A549 (cell line): ENCODE data around the gene ATP5PD. TPM values are rescaled to one million over a fixed set of nuclear protein-coding genes. Genes with fewer than 3 reads are reported as not detected.

Experiments used
- ATAC-seq, 2 experiments: fragments of 200-7000 bp in 1 of 2; fragments of >200 bp in 1 of 2; cut with Nextera tagmentation in 1 of 2; cut with Tn5 transposase in 1 of 2; 3 replicates each; pipeline versions ENCODE4 v1.8.0 to v1.9.1; 2018 to 2020; ENCODE audit warnings: mild to moderate bottlenecking in 1 of 2, moderate library complexity in 1 of 2
- CTCF ChIA-PET: fragments of 300-600 bp; sonication (Branson Sonifier 250); formaldehyde crosslinking; extraction: SDS; loops from one replicate; lab custom pipeline; 2021; ENCODE audit warnings: antibody characterized with exemption, inconsistent platforms; lab: Yijun Ruan, JAX
- POLR2A ChIA-PET: fragments of 350-600 bp; formaldehyde crosslinking; extraction: SDS; loops from one replicate; lab custom pipeline; 2021; ENCODE audit warnings: antibody characterized with exemption, inconsistent platforms; lab: Yijun Ruan, JAX
- DNase-seq, 2 experiments: peaks; one replicate each; pipeline versions ENCODE4 v3.0.0 to v3.0.0-alpha.2; 2011 to 2016; ENCODE audit warnings: low read depth in 1 of 2, low spot score in 1 of 2
- FAIRE-seq: peaks from 2 replicates; lab custom pipeline; 2011; peaks lifted over from hg19 to GRCh38; lab: Jason Lieb, UNC
- H3K27ac ChIP-seq, 2 experiments: fragments of >200 bp; sonication (Bioruptor Twin); formaldehyde crosslinking; 3 replicates each; pipeline ENCODE4 v1.5.1; 2016 to 2017
- H3K4me1 ChIP-seq: fragments of >200 bp; sonication (Bioruptor Twin); formaldehyde crosslinking; 3 replicates; pipeline ENCODE4 v1.6.1; 2016
- H3K4me2 ChIP-seq: fragments of >200 bp; sonication (Bioruptor Twin); formaldehyde crosslinking; 3 replicates; pipeline ENCODE4 v1.6.1; 2016
- H3K4me3 ChIP-seq: fragments of >200 bp; sonication (Bioruptor Twin); formaldehyde crosslinking; 3 replicates; pipeline ENCODE4 v1.5.1; 2016
- H3K9me3 ChIP-seq: fragments of >200 bp; sonication (Bioruptor Twin); formaldehyde crosslinking; 3 replicates; pipeline ENCODE4 v1.6.1; 2016
- EHMT2 ChIP-seq: fragments of 200-600 bp; sonication (generic); IDR thresholded peaks from 2 replicates; pipeline ENCODE4 v1.6.1; 2016; ENCODE audit warnings: antibody characterized with exemption, low read depth, mild to moderate bottlenecking, moderate library complexity
- whole genome bisulfite sequencing: methylation state at CpG from one replicate; pipeline ENCODE4 v1.1.6; 2017; ENCODE audit errors: missing lambda C conversion rate; 5-methylcytosine and 5-hydroxymethylcytosine counted together
- polyA plus RNA-seq, 4 experiments: library from polyadenylated mRNA; depleted of rRNA in 3 of 4; stranded (reverse); fragments of >200 nt; fragmentation: RNase III in 1 of 4; extraction: RNeasy Plus Mini Kit Qiagen cat#74134 plus additional on column Dnase treatment in 1 of 4; gene quantifications; 2 replicates in 3 of 4; 3 replicates in 1 of 4; pipeline ENCODE4 v1.2.3, GENCODE V29; 2011 to 2017
- small RNA-seq, 6 experiments: library from RNA; depleted of rRNA; stranded (forward); fragments of <200 nt; gene quantifications; one replicate each; pipeline ENCODE3, GENCODE V24; 2012

ATP5PD gene
- polyA plus RNA-seq, 2 of the 4 experiments (the other 2 are of a cell fraction), result 333 to 463 TPM

- Histone ChIP-seq H3K27ac (peak overlapping the region; percentile 94 to 95), H3K9me3 (no peaks in the 10 kb centered on the region), H3K4me3 (no peak overlapping the region)
- no peak for DNase-seq
- FAIRE-seq, result no peak
- no peak for ATAC-seq
- 93% methylated on average over 10 of the region's 10 CpGs for WGBS
- no peak for TF ChIP-seq EHMT2
- TF ChIP-seq, all 56 proteins: peak for 0
- Histone ChIP-seq H3K4me1 (peaks cover 68% of the 10 kb centered on the region), H3K4me2 (peak overlapping the region; percentile 93; the same call in 2 of the 3 replicates)
- CTCF ChIA-PET, result interaction anchor here (2.5 to 17.5 kb wide), 4 partner anchors 15 to 71 kb away, joined by 9 to 332 read pairs (median 122); partner anchors contain the start of genes HID1 and MRPL58
- POLR2A ChIA-PET, result interaction anchor here (0.6 to 7.5 kb wide), 2 partner anchors 21 to 63 kb away, joined by 3 to 107 read pairs; partner anchors contain the start of gene MRPL58
Measured at GRCh38 chr17:74990581-74991105, 56.1 kb downstream of the ATP5PD start.

Small RNA genes lying within 50 kb of the gene (small RNA-seq; reads per million reads assigned to genes)
- gene AC111186.1, result 0 reads per million in 6 experiments
- 0 reads per million in 6 experiments for gene RF00019
- gene RN7SL573P, result 0 reads per million in 6 experiments
- gene RNU6-362P, result 0 reads per million in 6 experiments

Other genes starting within 250 kb of the ATP5PD start
- gene GRIN2C, start 187.1 kb downstream of the ATP5PD start, polyA plus RNA-seq (2011; rRNA removed), result 0.15 and 0.17 TPM in 2 replicates
- gene GRIN2C, start 187.1 kb downstream of the ATP5PD start, polyA plus RNA-seq (2017; fragmentation: RNase III; extraction: RNeasy Plus Mini Kit Qiagen cat#74134 plus additional on column Dnase treatment), result 0.28 to 0.77 TPM (median 0.40 TPM) in 3 replicates
- gene FDXR, start 174.0 kb downstream of the ATP5PD start, polyA plus RNA-seq (2011; rRNA removed), result 32.5 and 33.0 TPM in 2 replicates
- 43.3 to 51.8 TPM (median 44.5 TPM) in 3 replicates for gene FDXR, start 174.0 kb downstream of the ATP5PD start, polyA plus RNA-seq (2017; fragmentation: RNase III; extraction: RNeasy Plus Mini Kit Qiagen cat#74134 plus additional on column Dnase treatment)
- not detected in 2 replicates for gene FADS6, start 153.3 kb downstream of the ATP5PD start, polyA plus RNA-seq (2011; rRNA removed)
- 0.04 TPM in 1 of 3 replicates, not detected in the others for gene FADS6, start 153.3 kb downstream of the ATP5PD start, polyA plus RNA-seq (2017; fragmentation: RNase III; extraction: RNeasy Plus Mini Kit Qiagen cat#74134 plus additional on column Dnase treatment)
- gene USH1G, start 123.7 kb downstream of the ATP5PD start, polyA plus RNA-seq (2011; rRNA removed), result 0.05 and 0.12 TPM in 2 replicates
- gene USH1G, start 123.7 kb downstream of the ATP5PD start, polyA plus RNA-seq (2017; fragmentation: RNase III; extraction: RNeasy Plus Mini Kit Qiagen cat#74134 plus additional on column Dnase treatment), result 0.04 to 0.09 TPM (median 0.07 TPM) in 3 replicates
- 0.06 and 0.11 TPM in 2 replicates for gene OTOP2, start 122.7 kb downstream of the ATP5PD start, polyA plus RNA-seq (2011; rRNA removed)
- gene OTOP2, start 122.7 kb downstream of the ATP5PD start, polyA plus RNA-seq (2017; fragmentation: RNase III; extraction: RNeasy Plus Mini Kit Qiagen cat#74134 plus additional on column Dnase treatment), result 0.08 TPM in 1 of 3 replicates, not detected in the others
- not detected in 2 replicates for gene OTOP3, start 111.1 kb downstream of the ATP5PD start, polyA plus RNA-seq (2011; rRNA removed)
- not detected in 3 replicates for gene OTOP3, start 111.1 kb downstream of the ATP5PD start, polyA plus RNA-seq (2017; fragmentation: RNase III; extraction: RNeasy Plus Mini Kit Qiagen cat#74134 plus additional on column Dnase treatment)
- gene HID1, start 74.2 kb downstream of the ATP5PD start, polyA plus RNA-seq (2011; rRNA removed), result 11.7 and 15.2 TPM in 2 replicates
- gene HID1, start 74.2 kb downstream of the ATP5PD start, polyA plus RNA-seq (2017; fragmentation: RNase III; extraction: RNeasy Plus Mini Kit Qiagen cat#74134 plus additional on column Dnase treatment), result 3.7 to 6.2 TPM (median 5.2 TPM) in 3 replicates
- 18.0 and 18.5 TPM in 2 replicates for gene CDR2L, start 59.3 kb downstream of the ATP5PD start, polyA plus RNA-seq (2011; rRNA removed)
- 26.9 to 34.0 TPM (median 30.0 TPM) in 3 replicates for gene CDR2L, start 59.3 kb downstream of the ATP5PD start, polyA plus RNA-seq (2017; fragmentation: RNase III; extraction: RNeasy Plus Mini Kit Qiagen cat#74134 plus additional on column Dnase treatment)
- gene MRPL58, start 34.3 kb downstream of the ATP5PD start, polyA plus RNA-seq (2011; rRNA removed), result 86.4 and 127 TPM in 2 replicates
- 89.4 to 105 TPM (median 95.3 TPM) in 3 replicates for gene MRPL58, start 34.3 kb downstream of the ATP5PD start, polyA plus RNA-seq (2017; fragmentation: RNase III; extraction: RNeasy Plus Mini Kit Qiagen cat#74134 plus additional on column Dnase treatment)
- 31.3 and 34.1 TPM in 2 replicates for gene KCTD2, start 256 bp upstream of the ATP5PD start, polyA plus RNA-seq (2011; rRNA removed)
- 16.3 to 18.8 TPM (median 18.6 TPM) in 3 replicates for gene KCTD2, start 256 bp upstream of the ATP5PD start, polyA plus RNA-seq (2017; fragmentation: RNase III; extraction: RNeasy Plus Mini Kit Qiagen cat#74134 plus additional on column Dnase treatment)
- 19.0 and 20.1 TPM in 2 replicates for gene SLC16A5, start 41.0 kb upstream of the ATP5PD start, polyA plus RNA-seq (2011; rRNA removed)
- gene SLC16A5, start 41.0 kb upstream of the ATP5PD start, polyA plus RNA-seq (2017; fragmentation: RNase III; extraction: RNeasy Plus Mini Kit Qiagen cat#74134 plus additional on column Dnase treatment), result 19.5 to 27.6 TPM (median 27.2 TPM) in 3 replicates
- 8.5 and 9.5 TPM in 2 replicates for gene ARMC7, start 63.0 kb upstream of the ATP5PD start, polyA plus RNA-seq (2011; rRNA removed)
- 11.3 to 13.1 TPM (median 12.6 TPM) in 3 replicates for gene ARMC7, start 63.0 kb upstream of the ATP5PD start, polyA plus RNA-seq (2017; fragmentation: RNase III; extraction: RNeasy Plus Mini Kit Qiagen cat#74134 plus additional on column Dnase treatment)
- 54.5 and 73.7 TPM in 2 replicates for gene NT5C, start 84.8 kb upstream of the ATP5PD start, polyA plus RNA-seq (2011; rRNA removed)
- 83.8 to 92.2 TPM (median 91.4 TPM) in 3 replicates for gene NT5C, start 84.8 kb upstream of the ATP5PD start, polyA plus RNA-seq (2017; fragmentation: RNase III; extraction: RNeasy Plus Mini Kit Qiagen cat#74134 plus additional on column Dnase treatment)
- 141 and 196 TPM in 2 replicates for gene JPT1, start 107.5 kb upstream of the ATP5PD start, polyA plus RNA-seq (2011; rRNA removed)
- gene JPT1, start 107.5 kb upstream of the ATP5PD start, polyA plus RNA-seq (2017; fragmentation: RNase III; extraction: RNeasy Plus Mini Kit Qiagen cat#74134 plus additional on column Dnase treatment), result 623 to 739 TPM (median 629 TPM) in 3 replicates
- 400 and 545 TPM in 2 replicates for gene SUMO2, start 136.0 kb upstream of the ATP5PD start, polyA plus RNA-seq (2011; rRNA removed)
- 452 to 573 TPM (median 525 TPM) in 3 replicates for gene SUMO2, start 136.0 kb upstream of the ATP5PD start, polyA plus RNA-seq (2017; fragmentation: RNase III; extraction: RNeasy Plus Mini Kit Qiagen cat#74134 plus additional on column Dnase treatment)
- gene NUP85, start 158.7 kb upstream of the ATP5PD start, polyA plus RNA-seq (2011; rRNA removed), result 110 and 124 TPM in 2 replicates
- gene NUP85, start 158.7 kb upstream of the ATP5PD start, polyA plus RNA-seq (2017; fragmentation: RNase III; extraction: RNeasy Plus Mini Kit Qiagen cat#74134 plus additional on column Dnase treatment), result 83.4 to 87.1 TPM (median 84.1 TPM) in 3 replicates
- 40.9 and 43.6 TPM in 2 replicates for gene GGA3, start 214.6 kb upstream of the ATP5PD start, polyA plus RNA-seq (2011; rRNA removed)
- gene GGA3, start 214.6 kb upstream of the ATP5PD start, polyA plus RNA-seq (2017; fragmentation: RNase III; extraction: RNeasy Plus Mini Kit Qiagen cat#74134 plus additional on column Dnase treatment), result 34.5 to 42.8 TPM (median 35.8 TPM) in 3 replicates
- 144 and 157 TPM in 2 replicates for gene MRPS7, start 214.9 kb upstream of the ATP5PD start, polyA plus RNA-seq (2011; rRNA removed)
- 161 to 164 TPM (median 163 TPM) in 3 replicates for gene MRPS7, start 214.9 kb upstream of the ATP5PD start, polyA plus RNA-seq (2017; fragmentation: RNase III; extraction: RNeasy Plus Mini Kit Qiagen cat#74134 plus additional on column Dnase treatment)
- gene MIF4GD, start 224.3 kb upstream of the ATP5PD start, polyA plus RNA-seq (2011; rRNA removed), result 61.0 and 71.4 TPM in 2 replicates
- 22.2 to 24.6 TPM (median 23.9 TPM) in 3 replicates for gene MIF4GD, start 224.3 kb upstream of the ATP5PD start, polyA plus RNA-seq (2017; fragmentation: RNase III; extraction: RNeasy Plus Mini Kit Qiagen cat#74134 plus additional on column Dnase treatment)
- 14.8 and 15.3 TPM in 2 replicates for gene SLC25A19, start 242.5 kb upstream of the ATP5PD start, polyA plus RNA-seq (2011; rRNA removed)
- gene SLC25A19, start 242.5 kb upstream of the ATP5PD start, polyA plus RNA-seq (2017; fragmentation: RNase III; extraction: RNeasy Plus Mini Kit Qiagen cat#74134 plus additional on column Dnase treatment), result 13.7 to 16.4 TPM (median 14.9 TPM) in 3 replicates